Chondrocyte (in vitro differentiated cells): ENCODE measurements around the gene CGB8. TPM values are rescaled to one million over a fixed set of nuclear protein-coding genes. Genes with fewer than 3 reads are reported as not detected.

Experiments used
- DNase-seq: peaks from one replicate; pipeline ENCODE4 v3.0.0; 2021; ENCODE audit warnings: mixed read lengths, low spot score
- H3K27ac Mint-ChIP-seq: one replicate; pipeline ENCODE4 v1.8.0; 2021; ENCODE audit warnings: mild to moderate bottlenecking, moderate library complexity, mixed read lengths; ENCODE audit not compliant: unreplicated experiment
- H3K27me3 Mint-ChIP-seq: 2 replicates; pipeline ENCODE4 v1.8.0; 2021; ENCODE audit warnings: low read depth, mixed read lengths
- H3K36me3 Mint-ChIP-seq: 2 replicates; pipeline ENCODE4 v1.8.0; 2021; ENCODE audit warnings: low read depth, mixed read lengths
- H3K4me1 Mint-ChIP-seq: 2 replicates; pipeline ENCODE4 v1.8.0; 2021; ENCODE audit warnings: low read depth, mild to moderate bottlenecking, mixed read lengths
- H3K4me3 Mint-ChIP-seq: one replicate; pipeline ENCODE4 v1.8.0; 2021; ENCODE audit warnings: mild to moderate bottlenecking, moderate library complexity, mixed read lengths; ENCODE audit not compliant: unreplicated experiment
- H3K9me3 Mint-ChIP-seq: 2 replicates; pipeline ENCODE4 v1.8.0; 2021; ENCODE audit warnings: low read depth, mixed read lengths
- CTCF ChIP-seq: fragments of 200-600 bp; sonication (generic); IDR thresholded peaks from 2 replicates; pipeline ENCODE4 v1.5.0; 2021; ENCODE audit warnings: antibody characterized with exemption, mild to moderate bottlenecking, moderate library complexity
- total RNA-seq: library from RNA; stranded (reverse); gene quantifications from 3 replicates; pipeline ENCODE4 v1.2.1, GENCODE V29; 2021

The CGB8 gene
- total RNA-seq, 1 donor from 2014 or later, result 2.4 TPM

GRCh38 chr19:49086296-49086695, 37.4 kb upstream of the CGB8 start:
- peak overlapping the region; percentile 97 for H3K27ac Mint-ChIP-seq
- TF ChIP-seq CTCF, result no peak
- no peaks in the 10 kb centered on the region for H3K27me3 Mint-ChIP-seq
- no peak for DNase-seq
- peaks cover 15% of the 10 kb centered on the region for H3K36me3 Mint-ChIP-seq
- peak overlapping the region; percentile 99 for H3K4me3 Mint-ChIP-seq
- H3K4me1 Mint-ChIP-seq, result peaks cover 37% of the 10 kb centered on the region
- H3K9me3 Mint-ChIP-seq, result no peaks in the 10 kb centered on the region

GRCh38 chr19:49085868-49086232, 36.9 kb upstream of the CGB8 start:
- no peak for DNase-seq
- Mint-ChIP-seq H3K4me3 (peak overlapping the region; percentile 99), H3K27me3 (no peaks in the 10 kb centered on the region), H3K36me3 (peaks cover 14% of the 10 kb centered on the region), H3K9me3 (no peaks in the 10 kb centered on the region), H3K27ac (peak overlapping the region; percentile 97), H3K4me1 (peaks cover 37% of the 10 kb centered on the region)
- no peak for TF ChIP-seq CTCF

- Mint-ChIP-seq H3K4me3 (peak within 1 kb of the TSS; percentile 99), H3K9me3 (no peaks in the 10 kb centered on the region), H3K27me3 (no peaks in the 10 kb centered on the region), H3K27ac (peak within 1 kb of the TSS; percentile 97), H3K4me1 (peaks cover 37% of the 10 kb centered on the region), H3K36me3 (peaks cover 10% of the 10 kb centered on the region)
- peak; percentile 18 for TF ChIP-seq CTCF
- peak; percentile 100 for DNase-seq
Observed at GRCh38 chr19:49085020-49085867, 36.3 kb upstream of the CGB8 start, which contains the start of gene SNRNP70. TSS of gene SNRNP70 (plus strand) at chr19:49085451. CDS start at chr19:49086415, 964 bp downstream.

GRCh38 chr19:49084206-49085019, 35.5 kb upstream of the CGB8 start:
- peak overlapping the region; percentile 99 for H3K4me3 Mint-ChIP-seq
- DNase-seq, result no peak
- TF ChIP-seq CTCF, result no peak
- H3K4me1 Mint-ChIP-seq, result peaks cover 37% of the 10 kb centered on the region
- peak overlapping the region; percentile 97 for H3K27ac Mint-ChIP-seq
- no peaks in the 10 kb centered on the region for H3K27me3 Mint-ChIP-seq
- H3K36me3 Mint-ChIP-seq, result peaks cover 9% of the 10 kb centered on the region
- H3K9me3 Mint-ChIP-seq, result no peaks in the 10 kb centered on the region

- H3K9me3 Mint-ChIP-seq, result no peaks in the 10 kb centered on the region
- no peak for TF ChIP-seq CTCF
- no peak overlapping the region for H3K4me3 Mint-ChIP-seq
- DNase-seq, result no peak
- peaks cover 13% of the 10 kb centered on the region for H3K4me1 Mint-ChIP-seq
- peaks cover 1% of the 10 kb centered on the region for H3K36me3 Mint-ChIP-seq
- H3K27ac Mint-ChIP-seq, result no peak overlapping the region
- no peaks in the 10 kb centered on the region for H3K27me3 Mint-ChIP-seq
Observed at GRCh38 chr19:49081273-49081672, 32.4 kb upstream of the CGB8 start.
